ENCODE measurements around the gene KCTD14.

DNA sequence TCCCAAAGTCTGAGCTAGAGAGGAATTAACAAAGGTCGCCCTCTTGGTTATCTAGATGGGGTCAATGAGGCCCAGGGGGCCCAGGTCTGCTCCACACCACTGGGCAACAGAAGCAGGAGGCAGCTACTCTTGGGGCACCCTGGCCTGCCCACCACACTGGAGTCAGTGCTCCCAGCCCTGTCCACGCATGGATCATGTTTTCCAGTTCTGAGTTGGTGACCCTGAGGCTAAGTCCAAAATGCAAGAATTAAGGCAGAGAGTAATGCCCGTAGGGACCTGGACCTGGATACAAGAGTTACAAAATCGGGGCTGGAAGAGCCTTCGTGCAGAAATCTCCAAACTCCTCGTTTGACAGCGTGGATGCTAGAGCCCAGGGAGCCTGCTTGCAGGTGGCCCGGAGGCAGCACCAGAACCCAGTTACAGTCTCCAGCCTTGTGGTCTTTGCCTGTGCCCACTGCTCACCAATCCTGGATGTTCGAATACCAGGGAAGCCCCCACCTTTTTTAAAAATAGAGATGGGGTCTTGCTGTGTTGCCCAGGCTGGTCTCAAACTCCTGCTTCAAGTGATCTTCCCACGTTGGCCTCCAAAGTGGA lies 34.5 kb upstream of the KCTD14 start:
- TF ChIP-seq, protein P1, sequence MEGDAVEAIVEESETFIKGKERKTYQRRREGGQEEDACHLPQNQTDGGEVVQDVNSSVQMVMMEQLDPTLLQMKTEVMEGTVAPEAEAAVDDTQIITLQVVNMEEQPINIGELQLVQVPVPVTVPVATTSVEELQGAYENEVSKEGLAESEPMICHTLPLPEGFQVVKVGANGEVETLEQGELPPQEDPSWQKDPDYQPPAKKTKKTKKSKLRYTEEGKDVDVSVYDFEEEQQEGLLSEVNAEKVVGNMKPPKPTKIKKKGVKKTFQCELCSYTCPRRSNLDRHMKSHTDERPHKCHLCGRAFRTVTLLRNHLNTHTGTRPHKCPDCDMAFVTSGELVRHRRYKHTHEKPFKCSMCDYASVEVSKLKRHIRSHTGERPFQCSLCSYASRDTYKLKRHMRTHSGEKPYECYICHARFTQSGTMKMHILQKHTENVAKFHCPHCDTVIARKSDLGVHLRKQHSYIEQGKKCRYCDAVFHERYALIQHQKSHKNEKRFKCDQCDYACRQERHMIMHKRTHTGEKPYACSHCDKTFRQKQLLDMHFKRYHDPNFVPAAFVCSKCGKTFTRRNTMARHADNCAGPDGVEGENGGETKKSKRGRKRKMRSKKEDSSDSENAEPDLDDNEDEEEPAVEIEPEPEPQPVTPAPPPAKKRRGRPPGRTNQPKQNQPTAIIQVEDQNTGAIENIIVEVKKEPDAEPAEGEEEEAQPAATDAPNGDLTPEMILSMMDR (IDR thresholded peaks at IDR 0.05) = no peak
- no peak for TF ChIP-seq POLR2A (IDR thresholded peaks at IDR 0.05)

Measured in adrenal gland (tissue), 5 donors.